HEK293T (cell line): ENCODE results near the gene SEMA3E.

Experiments
- CTCF ChIA-PET: fragments of 350-600 bp; formaldehyde crosslinking; extraction: SDS; loops from one replicate; lab custom pipeline; 2021; ENCODE audit warnings: antibody characterized with exemption, inconsistent platforms; lab: Yijun Ruan, JAX
- POLR2A ChIA-PET: fragments of 350-600 bp; formaldehyde crosslinking; extraction: SDS; loops from one replicate; lab custom pipeline; 2020; ENCODE audit warnings: antibody characterized with exemption, inconsistent platforms; lab: Yijun Ruan, JAX
- DNase-seq: peaks from one replicate; pipeline ENCODE4 v3.0.0; 2012; ENCODE audit warnings: mixed read lengths; ENCODE audit errors: extremely low spot score
- ARNT ChIP-seq: fragments of 450-650 bp; IDR thresholded peaks from 2 replicates; pipeline ENCODE4 v1.6.1; 2017; ENCODE audit warnings: mild to moderate bottlenecking
- BHLHE40 ChIP-seq: fragments of 450-650 bp; IDR thresholded peaks from 2 replicates; pipeline ENCODE4 v1.6.1; 2016; ENCODE audit warnings: mild to moderate bottlenecking, moderate library complexity, borderline replicate concordance
- CTBP1 ChIP-seq: fragments of 450-650 bp; IDR thresholded peaks from 2 replicates; pipeline ENCODE4 v1.6.1; 2016; ENCODE audit warnings: borderline replicate concordance
- ELF4 ChIP-seq: fragments of 450-650 bp; IDR thresholded peaks from 2 replicates; pipeline ENCODE4 v1.6.1; 2017; ENCODE audit warnings: antibody characterized with exemption
- FOXA1 ChIP-seq: fragments of 450-650 bp; IDR thresholded peaks from 2 replicates; pipeline ENCODE4 v1.6.1; 2016; ENCODE audit warnings: mild to moderate bottlenecking
- FOXK2 ChIP-seq: fragments of 450-650 bp; IDR thresholded peaks from 2 replicates; pipeline ENCODE4 v1.6.1; 2016; ENCODE audit warnings: mild to moderate bottlenecking
- FOXM1 ChIP-seq: fragments of 450-650 bp; IDR thresholded peaks from 2 replicates; pipeline ENCODE4 v1.6.1; 2017; ENCODE audit warnings: mild to moderate bottlenecking, borderline replicate concordance
- HDGF ChIP-seq: fragments of 450-650 bp; IDR thresholded peaks from 2 replicates; pipeline ENCODE4 v1.6.1; 2017; ENCODE audit warnings: antibody characterized with exemption, borderline replicate concordance
- L3MBTL2 ChIP-seq: fragments of 450-650 bp; conservative IDR thresholded peaks from 2 replicates; pipeline ENCODE4 v1.6.1; 2016; ENCODE audit warnings: mild to moderate bottlenecking
- LEF1 ChIP-seq: fragments of 450-650 bp; IDR thresholded peaks from 2 replicates; pipeline ENCODE4 v1.6.1; 2017; ENCODE audit warnings: mild to moderate bottlenecking, borderline replicate concordance
- NFRKB ChIP-seq: fragments of 450-650 bp; IDR thresholded peaks from 2 replicates; pipeline ENCODE4 v1.6.1; 2016; ENCODE audit warnings: mild to moderate bottlenecking, moderate library complexity
- SP1 ChIP-seq: fragments of 450-650 bp; IDR thresholded peaks from 2 replicates; pipeline ENCODE4 v1.6.1; 2017
- SUZ12 ChIP-seq: fragments of 450-650 bp; IDR thresholded peaks from 2 replicates; pipeline ENCODE4 v1.6.1; 2016; ENCODE audit warnings: mild to moderate bottlenecking
- TARDBP ChIP-seq: fragments of 450-650 bp; IDR thresholded peaks from 2 replicates; pipeline ENCODE4 v1.6.1; 2016
- ZNF384 ChIP-seq: fragments of 450-650 bp; IDR thresholded peaks from 2 replicates; pipeline ENCODE4 v1.6.1; 2016
- TF ChIP-seq, protein P1 (sequence below): fragments of 450-650 bp; IDR thresholded peaks from 2 replicates; pipeline ENCODE4 v1.6.1; 2016

Gene SEMA3E

GRCh38 chr7:83472376-83472775 is 176.6 kb downstream of the SEMA3E start:
- CTCF ChIA-PET = no interaction called here
- POLR2A ChIA-PET = no interaction called here
- TF ChIP-seq NFRKB (no peak), FOXK2 (no peak), L3MBTL2 (no peak), ARNT (no peak), ELF4 (no peak), BHLHE40 (no peak), ZNF384 (no peak), FOXA1 (no peak), SP1 (no peak), LEF1 (no peak), HDGF (no peak), FOXM1 (no peak), TARDBP (no peak), CTBP1 (no peak), SUZ12 (no peak)
- TF ChIP-seq, protein P1, sequence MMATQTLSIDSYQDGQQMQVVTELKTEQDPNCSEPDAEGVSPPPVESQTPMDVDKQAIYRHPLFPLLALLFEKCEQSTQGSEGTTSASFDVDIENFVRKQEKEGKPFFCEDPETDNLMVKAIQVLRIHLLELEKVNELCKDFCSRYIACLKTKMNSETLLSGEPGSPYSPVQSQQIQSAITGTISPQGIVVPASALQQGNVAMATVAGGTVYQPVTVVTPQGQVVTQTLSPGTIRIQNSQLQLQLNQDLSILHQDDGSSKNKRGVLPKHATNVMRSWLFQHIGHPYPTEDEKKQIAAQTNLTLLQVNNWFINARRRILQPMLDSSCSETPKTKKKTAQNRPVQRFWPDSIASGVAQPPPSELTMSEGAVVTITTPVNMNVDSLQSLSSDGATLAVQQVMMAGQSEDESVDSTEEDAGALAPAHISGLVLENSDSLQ = no peak
- DNase-seq = no peak

GRCh38 chr7:83469491-83469890 is 179.4 kb downstream of the SEMA3E start:
- ChIA-PET POLR2A (no interaction called here), CTCF (no interaction called here)
- TF ChIP-seq TARDBP (no peak), SUZ12 (no peak), NFRKB (no peak), ZNF384 (no peak), FOXK2 (no peak), ELF4 (no peak), SP1 (no peak), ARNT (no peak), FOXA1 (no peak), BHLHE40 (no peak), LEF1 (no peak), FOXM1 (no peak), L3MBTL2 (no peak), CTBP1 (no peak), HDGF (no peak)
- TF ChIP-seq, protein P1 = no peak
- DNase-seq = no peak

DNA sequence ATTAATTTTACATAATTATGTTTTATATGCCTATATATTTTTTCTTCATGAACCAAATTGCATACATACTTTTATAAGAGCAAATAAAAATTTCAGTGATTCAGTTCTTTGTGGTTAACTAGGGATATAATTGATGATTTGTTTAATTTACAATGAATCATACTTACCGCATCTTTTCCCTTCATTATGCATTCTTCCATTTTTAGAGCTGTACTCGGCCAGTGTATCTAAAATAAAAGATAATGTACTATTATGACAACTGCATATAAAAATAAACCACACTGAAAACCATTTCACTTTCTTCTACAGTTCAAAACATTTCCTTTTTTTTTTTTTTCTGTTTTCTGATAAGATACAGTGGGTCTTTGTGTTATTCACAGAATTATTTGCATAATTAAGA is 179.9 kb downstream of the SEMA3E start:
- ChIA-PET POLR2A (no interaction called here), CTCF (no interaction called here)
- TF ChIP-seq, protein P1 = no peak
- no peak for DNase-seq

DNA sequence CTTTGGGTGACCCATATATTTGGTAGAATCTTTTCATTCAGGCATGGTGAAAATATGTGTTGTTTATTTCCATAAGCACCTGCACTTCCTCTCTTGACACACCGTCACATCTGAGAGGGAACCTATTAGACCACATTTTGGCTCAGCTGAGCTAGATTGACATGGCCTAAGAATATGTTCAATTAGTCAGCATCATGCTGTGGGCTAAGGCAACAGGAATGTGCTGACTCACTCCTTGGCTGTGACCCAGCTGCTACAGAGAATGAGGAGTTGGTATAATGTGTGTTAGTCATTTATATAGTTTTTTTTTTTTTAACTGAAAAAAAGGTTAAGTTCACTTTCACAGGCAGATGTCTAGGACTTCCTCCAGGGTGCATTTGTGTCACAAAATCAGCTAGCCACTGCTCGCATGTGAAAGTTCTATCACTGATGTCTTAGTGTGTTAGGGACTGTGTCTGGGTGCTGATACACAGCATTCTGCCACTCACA is 180.6 kb downstream of the SEMA3E start:
- TF ChIP-seq SUZ12 (no peak), ZNF384 (0 out of 2 replicates have a peak, but pooled peaks have one; percentile 55)
- TF ChIP-seq, protein P1 = peak; percentile 92
- POLR2A ChIA-PET = no interaction called here
- DNase-seq = peak; percentile 53
- CTCF ChIA-PET = no interaction called here

DNA sequence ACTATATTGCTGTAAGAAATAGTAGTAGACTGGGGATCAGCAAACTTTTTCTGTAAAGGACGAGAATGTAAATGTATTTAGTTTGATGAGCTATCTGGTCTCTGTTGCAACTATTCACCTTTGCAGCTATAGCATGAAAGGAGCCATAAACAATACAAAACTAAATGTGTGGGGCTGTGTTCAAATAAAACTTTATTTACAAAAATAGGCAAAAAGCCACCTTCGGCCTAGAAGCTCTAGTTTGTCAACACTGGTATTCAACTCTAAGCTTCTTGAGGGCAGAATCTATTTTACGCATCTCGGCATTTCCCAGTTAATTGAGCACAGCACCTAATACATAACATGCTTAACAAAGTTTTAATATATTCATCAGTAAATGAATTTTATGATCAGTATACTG is 181.4 kb downstream of the SEMA3E start:
- no peak for DNase-seq
- TF ChIP-seq ELF4 (no peak), LEF1 (no peak)
- ChIA-PET CTCF (no interaction called here), POLR2A (no interaction called here)

DNA sequence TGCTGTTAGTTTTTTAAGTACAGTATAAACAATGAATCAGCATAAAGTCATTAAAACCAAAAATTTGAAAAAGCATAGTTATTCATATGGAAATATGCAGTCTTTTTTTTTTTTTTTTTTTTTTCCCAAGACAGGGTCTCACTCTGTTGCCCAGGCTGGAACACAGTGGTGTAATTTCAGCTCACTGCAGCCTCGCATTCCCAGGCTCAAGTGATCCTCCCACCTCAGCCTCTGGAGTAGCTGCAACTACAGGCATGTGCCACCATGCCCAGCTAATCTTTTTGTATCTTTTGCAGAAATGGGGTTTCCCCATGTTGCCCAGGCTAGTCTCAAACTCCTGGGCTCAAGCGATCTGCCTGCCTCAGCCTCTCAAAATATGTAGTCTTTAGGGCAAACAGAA is 182.0 kb downstream of the SEMA3E start:
- ChIA-PET CTCF (interaction anchor here (1.0 kb wide), 1 partner anchor 10 kb away, joined by 3 read pairs; no protein-coding TSS in a partner anchor), POLR2A (no interaction called here)
- DNase-seq = no peak
- TF ChIP-seq NFRKB (no peak), ZNF384 (no peak)

- TF ChIP-seq TARDBP (no peak), CTBP1 (no peak), FOXM1 (no peak), SUZ12 (no peak), FOXA1 (no peak)
- ChIA-PET POLR2A (no interaction called here), CTCF (interaction anchor here (1.0 kb wide), 1 partner anchor 10 kb away, joined by 3 read pairs; no protein-coding TSS in a partner anchor)
- no peak for DNase-seq
Measured at GRCh38 chr7:83466187-83466923, 182.6 kb downstream of the SEMA3E start.
